ENCODE results near the gene ZNF532.

GRCh38 chr18:58881477-58881876 is 16.8 kb downstream of the ZNF532 start:
- no peak for TF ChIP-seq EZH2 (IDR thresholded peaks at IDR 0.05; ENCODE audit: borderline replicate concordance, low read depth, low read length, poor library complexity, severe bottlenecking)
- TF ChIP-seq, protein P1, sequence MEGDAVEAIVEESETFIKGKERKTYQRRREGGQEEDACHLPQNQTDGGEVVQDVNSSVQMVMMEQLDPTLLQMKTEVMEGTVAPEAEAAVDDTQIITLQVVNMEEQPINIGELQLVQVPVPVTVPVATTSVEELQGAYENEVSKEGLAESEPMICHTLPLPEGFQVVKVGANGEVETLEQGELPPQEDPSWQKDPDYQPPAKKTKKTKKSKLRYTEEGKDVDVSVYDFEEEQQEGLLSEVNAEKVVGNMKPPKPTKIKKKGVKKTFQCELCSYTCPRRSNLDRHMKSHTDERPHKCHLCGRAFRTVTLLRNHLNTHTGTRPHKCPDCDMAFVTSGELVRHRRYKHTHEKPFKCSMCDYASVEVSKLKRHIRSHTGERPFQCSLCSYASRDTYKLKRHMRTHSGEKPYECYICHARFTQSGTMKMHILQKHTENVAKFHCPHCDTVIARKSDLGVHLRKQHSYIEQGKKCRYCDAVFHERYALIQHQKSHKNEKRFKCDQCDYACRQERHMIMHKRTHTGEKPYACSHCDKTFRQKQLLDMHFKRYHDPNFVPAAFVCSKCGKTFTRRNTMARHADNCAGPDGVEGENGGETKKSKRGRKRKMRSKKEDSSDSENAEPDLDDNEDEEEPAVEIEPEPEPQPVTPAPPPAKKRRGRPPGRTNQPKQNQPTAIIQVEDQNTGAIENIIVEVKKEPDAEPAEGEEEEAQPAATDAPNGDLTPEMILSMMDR (conservative IDR thresholded peaks at IDR 0.05; ENCODE audit: low read depth, low read length) = no peak
